CD8-positive, alpha-beta memory T cell (primary cell): ENCODE results near the gene PCOLCE2. TPM values are rescaled to one million over a fixed set of nuclear protein-coding genes. Genes with fewer than 3 reads are reported as not detected.

Experiments
- CTCF ChIA-PET: fragments of 350-600 bp; sonication (Branson Sonifier 250); formaldehyde crosslinking; loops from one replicate; lab custom pipeline; 2021; ENCODE audit warnings: antibody characterized with exemption; lab: Charles Lee
- POLR2A ChIA-PET: fragments of 350-600 bp; sonication (Branson Sonifier 250); formaldehyde crosslinking; loops from one replicate; lab custom pipeline; 2021; ENCODE audit warnings: antibody characterized with exemption; lab: Charles Lee
- DNase-seq, 5 donors: peaks; one replicate each; pipeline versions ENCODE4 v3.0.0 to v3.0.0-alpha.2; 2020 to 2022; ENCODE audit warnings: mixed read lengths in 1 of 5
- H3K27ac ChIP-seq: one replicate; pipeline ENCODE4 v1.7.0; 2013; ENCODE audit warnings: low read depth, mild to moderate bottlenecking, low read length, moderate library complexity
- H3K27me3 ChIP-seq: 2 replicates; pipeline ENCODE4 v1.7.0; 2013; ENCODE audit warnings: low read length, mild to moderate bottlenecking; ENCODE audit not compliant: insufficient read depth, poor library complexity, severe bottlenecking
- H3K36me3 ChIP-seq: 2 replicates; pipeline ENCODE4 v1.7.0; 2013; ENCODE audit warnings: mild to moderate bottlenecking, low read length, moderate library complexity; ENCODE audit not compliant: insufficient read depth
- H3K4me1 ChIP-seq: 2 replicates; pipeline ENCODE4 v1.7.0; 2013; ENCODE audit warnings: mild to moderate bottlenecking, low read length, moderate library complexity; ENCODE audit not compliant: insufficient read depth
- H3K4me3 ChIP-seq: 2 replicates; pipeline ENCODE4 v1.7.0; 2013; ENCODE audit warnings: mild to moderate bottlenecking, low read length
- H3K9me3 ChIP-seq: 2 replicates; pipeline ENCODE4 v1.7.0; 2013; ENCODE audit warnings: mild to moderate bottlenecking, low read length
- H3K27ac Mint-ChIP-seq, 8 donors: one replicate each; pipeline ENCODE4 v1.8.0; 2020 to 2021; ENCODE audit warnings: mixed read lengths in 8 of 8, mild to moderate bottlenecking in 6 of 8, inconsistent platforms in 3 of 8, moderate library complexity in 3 of 8
- H3K27me3 Mint-ChIP-seq, 2 donors: one replicate each; pipeline ENCODE4 v1.8.0; 2020 to 2021; ENCODE audit warnings: mixed read lengths in 2 of 2, mild to moderate bottlenecking in 1 of 2, moderate library complexity in 1 of 2
- H3K36me3 Mint-ChIP-seq, 3 donors: one replicate each; pipeline ENCODE4 v1.8.0; 2020 to 2021; ENCODE audit warnings: mixed read lengths in 3 of 3, inconsistent platforms in 1 of 3, mild to moderate bottlenecking in 1 of 3
- H3K4me1 Mint-ChIP-seq, 3 donors: one replicate each; pipeline ENCODE4 v1.8.0; 2020 to 2021; ENCODE audit warnings: mixed read lengths in 3 of 3, inconsistent platforms in 1 of 3, mild to moderate bottlenecking in 1 of 3
- H3K4me3 Mint-ChIP-seq, 7 donors: one replicate each; pipeline ENCODE4 v1.8.0; 2020 to 2021; ENCODE audit warnings: mixed read lengths in 7 of 7, mild to moderate bottlenecking in 6 of 7, moderate library complexity in 4 of 7, inconsistent platforms in 2 of 7
- H3K9me3 Mint-ChIP-seq, 5 donors: one replicate each; pipeline ENCODE4 v1.8.0; 2020 to 2022; ENCODE audit warnings: mixed read lengths in 5 of 5, mild to moderate bottlenecking in 3 of 5, moderate library complexity in 2 of 5, inconsistent platforms in 1 of 5
- polyA plus RNA-seq: library from polyadenylated mRNA; unstranded; fragments of 300-500 nt; fragmentation: Illumina TruSeq; gene quantifications from one replicate; pipeline ENCODE4 v1.2.3, GENCODE V29; 2021
- total RNA-seq, 2 experiments: library from RNA; stranded (reverse); gene quantifications; one replicate each; pipeline ENCODE4 v1.2.3, GENCODE V29; 2021

Gene PCOLCE2
- total and polyA plus RNA-seq, 3 experiments from 2014 or later: not detected

GRCh38 chr3:142926368-142926944 lies 37.6 kb upstream of the PCOLCE2 start:
- Mint-ChIP-seq H3K27ac (no peak overlapping the region), H3K4me3 (no peak overlapping the region), H3K4me1 (no peaks in the 10 kb centered on the region), H3K27me3 (peaks cover 34 to 43% of the 10 kb centered on the region in 2 donors), H3K9me3 (peaks cover 0 to 6% (median 0%) of the 10 kb centered on the region in 5 donors), H3K36me3 (peaks cover 0 to 15% (median 0%) of the 10 kb centered on the region in 3 donors)
- no peaks in the 10 kb centered on the region for H3K27me3 ChIP-seq
- no peak overlapping the region for H3K27ac ChIP-seq
- DNase-seq: no peak
- no peaks in the 10 kb centered on the region for H3K4me1 ChIP-seq
- H3K4me3 ChIP-seq: no peak overlapping the region
- CTCF ChIA-PET: no interaction called here
- POLR2A ChIA-PET: no interaction called here
- no peaks in the 10 kb centered on the region for H3K36me3 ChIP-seq
- no peaks in the 10 kb centered on the region for H3K9me3 ChIP-seq

DNA sequence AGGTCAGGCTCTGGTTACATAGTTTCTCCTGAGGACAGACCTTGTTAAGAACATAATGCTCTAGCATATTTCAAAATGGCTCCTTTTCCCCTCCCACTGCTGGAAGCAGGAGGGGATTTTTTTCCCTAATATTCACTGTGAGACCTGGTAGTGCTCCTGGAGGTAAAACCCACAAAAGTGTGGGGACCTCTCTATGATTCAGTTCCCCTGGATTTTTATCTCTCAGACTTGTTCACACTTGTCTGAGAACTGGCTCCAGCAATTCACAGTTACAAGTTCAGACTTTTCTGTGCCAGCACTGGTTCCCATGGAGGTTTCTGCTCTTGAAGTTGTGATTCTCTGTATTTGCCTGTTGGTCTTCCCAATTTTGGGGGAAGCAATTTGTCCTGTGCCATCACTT lies 36.3 kb upstream of the PCOLCE2 start:
- H3K4me3 ChIP-seq: no peak overlapping the region
- H3K4me3 Mint-ChIP-seq: no peak overlapping the region
- H3K27ac ChIP-seq: no peak overlapping the region
- no peak for DNase-seq
- no peaks in the 10 kb centered on the region for H3K27me3 ChIP-seq
- no peaks in the 10 kb centered on the region for H3K9me3 ChIP-seq
- no peaks in the 10 kb centered on the region for H3K4me1 ChIP-seq
- ChIA-PET POLR2A (no interaction called here), CTCF (no interaction called here)
- H3K9me3 Mint-ChIP-seq: peaks cover 0 to 6% (median 0%) of the 10 kb centered on the region in 5 donors
- no peaks in the 10 kb centered on the region for H3K36me3 ChIP-seq
- H3K4me1 Mint-ChIP-seq: no peaks in the 10 kb centered on the region
- H3K27me3 Mint-ChIP-seq: peaks cover 35 to 46% of the 10 kb centered on the region in 2 donors
- no peak overlapping the region for H3K27ac Mint-ChIP-seq
- H3K36me3 Mint-ChIP-seq: peaks cover 0 to 15% (median 0%) of the 10 kb centered on the region in 3 donors

DNA sequence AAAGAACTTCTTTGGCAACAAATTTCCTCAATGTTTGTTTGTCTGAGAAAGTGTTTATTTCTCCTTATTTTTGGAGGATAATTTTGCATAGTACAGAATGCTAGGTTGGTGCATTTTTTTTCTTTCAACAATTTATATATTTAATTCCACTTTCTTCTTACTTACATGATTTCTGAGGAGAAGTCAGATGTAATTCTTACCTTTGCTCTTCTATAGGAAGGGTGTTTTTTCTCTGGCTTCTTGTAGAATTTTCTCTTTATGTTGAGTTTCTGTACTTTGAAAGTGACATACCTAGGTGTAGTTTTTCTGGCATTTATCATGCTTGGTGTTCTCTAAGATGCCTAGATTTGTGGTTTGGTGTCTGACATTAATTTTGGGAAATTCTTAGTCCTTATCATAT lies 34.8 kb upstream of the PCOLCE2 start:
- no peak overlapping the region for H3K27ac ChIP-seq
- ChIA-PET POLR2A (no interaction called here), CTCF (no interaction called here)
- Mint-ChIP-seq H3K4me1 (no peaks in the 10 kb centered on the region), H3K4me3 (no peak overlapping the region), H3K36me3 (peaks cover 0 to 15% (median 0%) of the 10 kb centered on the region in 3 donors), H3K9me3 (peaks cover 0 to 6% (median 0%) of the 10 kb centered on the region in 5 donors), H3K27me3 (peaks cover 37 to 49% of the 10 kb centered on the region in 2 donors), H3K27ac (no peak overlapping the region)
- no peaks in the 10 kb centered on the region for H3K27me3 ChIP-seq
- DNase-seq: no peak
- no peak overlapping the region for H3K4me3 ChIP-seq
- no peaks in the 10 kb centered on the region for H3K9me3 ChIP-seq
- H3K36me3 ChIP-seq: no peaks in the 10 kb centered on the region
- no peaks in the 10 kb centered on the region for H3K4me1 ChIP-seq

- no peaks in the 10 kb centered on the region for H3K9me3 ChIP-seq
- H3K4me1 ChIP-seq: no peaks in the 10 kb centered on the region
- Mint-ChIP-seq H3K9me3 (no peaks in the 10 kb centered on the region), H3K27me3 (peaks cover 9 to 29% of the 10 kb centered on the region in 2 donors), H3K27ac (no peak overlapping the region), H3K36me3 (peaks cover 0 to under 1% (median 0%) of the 10 kb centered on the region in 3 donors), H3K4me3 (no peak overlapping the region), H3K4me1 (peaks cover 0 to 3% (median 0%) of the 10 kb centered on the region in 3 donors)
- DNase-seq: no peak
- H3K36me3 ChIP-seq: no peaks in the 10 kb centered on the region
- POLR2A ChIA-PET: no interaction called here
- H3K27me3 ChIP-seq: no peaks in the 10 kb centered on the region
- CTCF ChIA-PET: no interaction called here
- no peak overlapping the region for H3K27ac ChIP-seq
- H3K4me3 ChIP-seq: no peak overlapping the region
These were observed 27.7 kb upstream of the PCOLCE2 start for GRCh38 chr3:142916605-142917004.

DNA sequence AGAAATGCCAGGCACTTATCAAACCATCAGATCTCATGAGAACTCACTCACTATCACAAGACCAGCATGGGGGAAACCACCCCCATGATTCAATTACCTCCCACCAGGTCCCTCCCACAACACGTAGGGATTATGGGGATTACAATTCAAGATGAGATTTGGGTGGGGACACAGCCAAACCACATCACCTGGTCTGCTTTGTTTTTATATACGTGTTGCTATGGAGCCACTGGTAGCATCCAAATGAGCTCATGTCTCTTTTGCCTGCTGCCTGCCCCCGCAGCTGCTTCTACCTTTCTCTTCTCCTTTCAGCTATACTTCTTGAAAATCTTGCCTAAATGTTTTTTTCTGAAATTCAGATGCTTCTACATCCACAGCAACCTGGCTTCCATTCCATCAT lies 26.8 kb upstream of the PCOLCE2 start:
- Mint-ChIP-seq H3K36me3 (no peaks in the 10 kb centered on the region), H3K27ac (no peak overlapping the region), H3K4me1 (peaks cover 0 to 3% (median 0%) of the 10 kb centered on the region in 3 donors), H3K9me3 (no peaks in the 10 kb centered on the region), H3K27me3 (peaks cover 12 to 29% of the 10 kb centered on the region in 2 donors), H3K4me3 (no peak overlapping the region)
- no peaks in the 10 kb centered on the region for H3K4me1 ChIP-seq
- POLR2A ChIA-PET: no interaction called here
- H3K4me3 ChIP-seq: no peak overlapping the region
- CTCF ChIA-PET: interaction anchor here (1.0 kb wide), 1 partner anchor 16 kb away, joined by 4 read pairs; no protein-coding TSS in a partner anchor
- no peak overlapping the region for H3K27ac ChIP-seq
- H3K9me3 ChIP-seq: no peaks in the 10 kb centered on the region
- no peaks in the 10 kb centered on the region for H3K36me3 ChIP-seq
- no peaks in the 10 kb centered on the region for H3K27me3 ChIP-seq
- no peak for DNase-seq

GRCh38 chr3:142914286-142914811 lies 25.5 kb upstream of the PCOLCE2 start:
- no peaks in the 10 kb centered on the region for H3K36me3 Mint-ChIP-seq
- Histone ChIP-seq H3K4me1 (no peaks in the 10 kb centered on the region), H3K36me3 (no peaks in the 10 kb centered on the region), H3K27me3 (no peaks in the 10 kb centered on the region), H3K27ac (no peak overlapping the region), H3K9me3 (no peaks in the 10 kb centered on the region), H3K4me3 (no peak overlapping the region)
- peaks cover 11 to 23% of the 10 kb centered on the region in 2 donors for H3K27me3 Mint-ChIP-seq
- ChIA-PET POLR2A (no interaction called here), CTCF (no interaction called here)
- H3K9me3 Mint-ChIP-seq: no peaks in the 10 kb centered on the region
- H3K4me3 Mint-ChIP-seq: no peak overlapping the region
- peaks cover 0 to 3% (median 0%) of the 10 kb centered on the region in 3 donors for H3K4me1 Mint-ChIP-seq
- H3K27ac Mint-ChIP-seq: peak overlapping the region in 1 of 8 donors; percentile 5
- no peak for DNase-seq

GRCh38 chr3:142913432-142913831 lies 24.5 kb upstream of the PCOLCE2 start:
- no peak overlapping the region for H3K27ac Mint-ChIP-seq
- Histone ChIP-seq H3K4me3 (no peak overlapping the region), H3K4me1 (no peaks in the 10 kb centered on the region), H3K27me3 (no peaks in the 10 kb centered on the region), H3K36me3 (no peaks in the 10 kb centered on the region), H3K27ac (no peak overlapping the region), H3K9me3 (no peaks in the 10 kb centered on the region)
- DNase-seq: no peak
- no peaks in the 10 kb centered on the region for H3K9me3 Mint-ChIP-seq
- H3K4me3 Mint-ChIP-seq: no peak overlapping the region
- ChIA-PET POLR2A (no interaction called here), CTCF (interaction anchor here (0.8 kb wide), 1 partner anchor 13 kb away, joined by 3 read pairs; no protein-coding TSS in a partner anchor)
- H3K36me3 Mint-ChIP-seq: no peaks in the 10 kb centered on the region
- H3K27me3 Mint-ChIP-seq: peaks cover 16 to 27% of the 10 kb centered on the region in 2 donors
- peaks cover 0 to 3% (median 0%) of the 10 kb centered on the region in 3 donors for H3K4me1 Mint-ChIP-seq

GRCh38 chr3:142912402-142913172 lies 23.7 kb upstream of the PCOLCE2 start:
- no peaks in the 10 kb centered on the region for H3K36me3 ChIP-seq
- Mint-ChIP-seq H3K4me3 (no peak overlapping the region), H3K36me3 (no peaks in the 10 kb centered on the region), H3K9me3 (no peaks in the 10 kb centered on the region), H3K27me3 (peaks cover 17 to 25% of the 10 kb centered on the region in 2 donors), H3K27ac (peak overlapping the region in 1 of 8 donors; percentile 30), H3K4me1 (peaks cover 0 to 3% (median 0%) of the 10 kb centered on the region in 3 donors)
- H3K9me3 ChIP-seq: no peaks in the 10 kb centered on the region
- DNase-seq: no peak
- H3K4me1 ChIP-seq: no peaks in the 10 kb centered on the region
- H3K27me3 ChIP-seq: no peaks in the 10 kb centered on the region
- CTCF ChIA-PET: no interaction called here
- no peak overlapping the region for H3K4me3 ChIP-seq
- POLR2A ChIA-PET: no interaction called here
- no peak overlapping the region for H3K27ac ChIP-seq
